Measurements from ENCODE around the gene DCTD. TPM values are rescaled to one million over a fixed set of nuclear protein-coding genes. Genes with fewer than 3 reads are reported as not detected.

The DCTD gene
- total RNA-seq, 1 experiment from 2014 or later, result 100 TPM

GRCh38 chr4:182924497-182924896 lies 7.3 kb upstream of the DCTD start:
- WGBS (ENCODE audit: extremely low coverage, insufficient read length, low lambda C conversion rate), result no CpG with 5 or more reads among the region's 7 CpGs
- Histone ChIP-seq H2BK5ac (ENCODE audit: insufficient read length, low read length) (no peak overlapping the region), H3K9ac (ENCODE audit: extremely low read depth, insufficient read length, low read length) (no peak overlapping the region), H3K4me1 (ENCODE audit: insufficient read depth, low read length) (no peaks in the 10 kb centered on the region), H3K79me2 (ENCODE audit: insufficient read depth, low read length) (no peaks in the 10 kb centered on the region), H3K18ac (ENCODE audit: insufficient read length, low read depth, low read length) (no peak overlapping the region), H3T11ph (ENCODE audit: low read length) (no peak overlapping the region), H3K4ac (ENCODE audit: low read depth, low read length) (no peak overlapping the region), H3K56ac (ENCODE audit: insufficient read length, low read depth, low read length) (no peak overlapping the region), H2AFZ (ENCODE audit: low read length) (no peak overlapping the region), H4K5ac (ENCODE audit: insufficient read length, low read depth, low read length) (no peak overlapping the region), H4K91ac (ENCODE audit: insufficient read length, low read depth, low read length) (no peak overlapping the region), H4K8ac (replicated peaks; ENCODE audit: insufficient read length, low read depth, low read length) (no peak overlapping the region), H3K23me2 (ENCODE audit: insufficient read length, low read depth, low read length, poor library complexity, severe bottlenecking) (no peaks in the 10 kb centered on the region), H3K14ac (ENCODE audit: insufficient read depth, low read length) (no peak overlapping the region), H4K20me1 (ENCODE audit: control insufficient read depth, insufficient read depth, insufficient read length) (no peaks in the 10 kb centered on the region), H3K9me3 (ENCODE audit: control insufficient read depth, low read depth, low read length) (no peaks in the 10 kb centered on the region), H2BK15ac (ENCODE audit: low read depth, low read length) (no peak overlapping the region), H2BK12ac (ENCODE audit: insufficient read length, low read depth, low read length) (no peak overlapping the region), H2AK5ac (ENCODE audit: insufficient read length, low read length) (no peak overlapping the region), H2BK120ac (ENCODE audit: low read depth, low read length, poor library complexity, severe bottlenecking) (no peak overlapping the region), H3K79me1 (ENCODE audit: insufficient read depth, low read depth, low read length, poor library complexity, severe bottlenecking) (no peaks in the 10 kb centered on the region), H3K27me3 (ENCODE audit: insufficient read depth, low read length) (no peaks in the 10 kb centered on the region), H3K4me2 (ENCODE audit: insufficient read depth, insufficient read length, low read length) (no peak overlapping the region), H3K27ac (ENCODE audit: insufficient read length, low read depth, low read length) (no peak overlapping the region), H2BK20ac (ENCODE audit: low read depth, low read length, poor library complexity, severe bottlenecking) (no peak overlapping the region), H3K23ac (ENCODE audit: insufficient read length, low read depth, low read length) (no peak overlapping the region)
- Mint-ChIP-seq H3K27me3 (ENCODE audit: low read depth) (peaks cover 3% of the 10 kb centered on the region; the same call in 1 of the 2 replicates), H3K36me3 (ENCODE audit: insufficient read depth in 1 of 3, low read depth in 3 of 3) (no peaks in the 10 kb centered on the region), H3K9me3 (no peaks in the 10 kb centered on the region), H3K4me1 (peaks cover 7 to 10% of the 10 kb centered on the region in 2 experiments), H3K27ac (no peak overlapping the region), H3K4me3 (no peak overlapping the region)
- DNase-seq, result no peak
- TF ChIP-seq CTCF (conservative IDR thresholded peaks at IDR 0.05), result no peak
